Measurements from ENCODE around the gene CRIM1.

Gene CRIM1

DNA sequence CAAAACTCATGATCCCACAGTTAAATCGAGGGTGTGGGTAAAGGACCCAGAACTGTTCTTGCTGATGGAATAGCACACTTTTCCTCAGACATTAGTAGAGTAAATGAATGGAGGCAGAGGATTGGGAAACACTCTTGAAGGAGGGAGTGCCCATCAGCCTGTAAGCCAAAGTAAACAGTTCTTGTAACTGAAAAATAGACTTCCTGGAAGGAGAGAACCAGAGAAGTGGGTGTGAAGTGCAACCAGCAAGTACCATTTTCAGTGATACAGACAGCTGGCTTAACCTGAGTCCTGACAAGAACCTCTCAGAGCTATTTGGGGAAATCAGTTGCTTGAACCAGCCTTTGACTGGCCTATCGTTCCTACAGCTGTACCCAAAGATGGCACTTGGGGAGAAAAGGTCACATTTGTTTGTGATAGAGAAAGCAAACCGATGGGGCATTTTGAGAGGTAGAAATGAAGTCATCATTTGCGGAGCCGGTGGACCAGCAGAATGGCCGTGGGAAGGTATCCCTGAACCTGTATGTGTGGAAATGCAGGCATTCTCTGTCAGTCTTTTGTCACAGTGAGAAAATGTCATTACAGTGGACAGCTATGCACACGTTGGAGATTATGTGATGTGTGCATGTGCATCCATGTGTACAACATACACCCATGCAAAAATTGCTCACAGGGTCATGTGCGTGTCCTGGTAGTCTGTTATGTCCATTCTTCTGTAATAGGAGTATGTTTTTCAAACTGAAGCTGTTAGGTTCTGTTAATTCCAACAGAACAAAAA, 17.8 kb downstream of the CRIM1 start:
- no peak for DNase-seq

GRCh38 chr2:36374585-36374984, 19.0 kb downstream of the CRIM1 start:
- DNase-seq, result no peak

GRCh38 chr2:36376319-36376765, 20.8 kb downstream of the CRIM1 start:
- no peak for DNase-seq

DNA sequence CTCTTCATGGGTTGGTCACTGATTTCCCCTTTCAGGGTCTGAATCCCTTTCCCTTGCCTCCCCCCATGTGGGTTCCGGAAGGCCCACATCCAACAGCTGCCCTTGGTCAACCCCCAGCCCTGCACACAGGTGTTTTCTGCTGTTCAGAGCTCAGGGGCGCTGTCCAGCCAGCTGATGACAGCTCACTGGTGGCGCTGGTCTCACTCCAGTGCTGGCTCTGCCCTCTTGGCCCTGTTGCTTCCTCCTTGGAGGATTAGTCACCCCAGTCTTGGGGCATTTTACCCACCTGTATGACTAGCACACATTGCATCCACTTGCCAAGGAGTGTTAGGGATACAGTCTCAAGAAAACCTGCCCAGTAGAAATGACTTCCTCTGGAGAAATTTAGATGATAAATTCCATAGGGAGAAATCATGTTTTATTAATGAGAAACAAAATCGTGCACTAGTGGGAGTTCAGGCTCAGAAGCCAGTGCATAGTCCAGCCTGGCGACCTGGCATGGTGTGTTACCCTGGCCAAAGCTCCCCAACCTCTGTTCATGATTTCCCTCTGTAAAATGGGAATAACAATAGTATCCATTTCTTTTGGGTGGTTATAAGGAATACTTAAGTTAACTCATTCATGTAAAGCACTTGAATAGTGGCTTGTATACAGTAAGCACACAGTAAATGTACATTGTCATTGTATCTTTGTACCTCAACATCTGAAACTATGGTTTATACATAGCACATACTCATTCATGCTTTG, 21.6 kb downstream of the CRIM1 start:
- no peak for DNase-seq

GRCh38 chr2:36379710-36380448, 24.3 kb downstream of the CRIM1 start:
- DNase-seq, result no peak

- DNase-seq, result no peak
Observed at GRCh38 chr2:36380624-36381481, 25.3 kb downstream of the CRIM1 start.

GRCh38 chr2:36381993-36382392, 26.4 kb downstream of the CRIM1 start:
- DNase-seq, result no peak

DNA sequence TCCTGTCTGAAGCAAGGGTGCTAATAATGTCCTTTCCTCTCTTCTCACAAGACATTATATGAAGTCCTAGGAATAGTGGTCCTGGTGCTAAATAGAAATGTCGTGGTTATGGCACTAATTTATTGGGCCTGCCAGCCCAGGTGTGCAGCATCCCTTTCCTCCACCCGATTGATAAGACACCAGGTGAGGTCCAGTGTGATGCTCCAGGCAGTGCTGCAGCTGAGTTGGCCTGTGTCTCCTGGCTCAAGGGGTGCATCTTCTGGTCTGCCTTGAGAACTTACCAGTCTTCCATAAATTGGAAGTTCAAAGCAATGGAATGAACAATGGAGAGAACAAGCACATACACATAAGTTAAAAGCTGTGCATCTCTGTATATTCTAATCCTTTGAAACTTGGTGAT, 26.9 kb downstream of the CRIM1 start:
- DNase-seq, result no peak

DNA sequence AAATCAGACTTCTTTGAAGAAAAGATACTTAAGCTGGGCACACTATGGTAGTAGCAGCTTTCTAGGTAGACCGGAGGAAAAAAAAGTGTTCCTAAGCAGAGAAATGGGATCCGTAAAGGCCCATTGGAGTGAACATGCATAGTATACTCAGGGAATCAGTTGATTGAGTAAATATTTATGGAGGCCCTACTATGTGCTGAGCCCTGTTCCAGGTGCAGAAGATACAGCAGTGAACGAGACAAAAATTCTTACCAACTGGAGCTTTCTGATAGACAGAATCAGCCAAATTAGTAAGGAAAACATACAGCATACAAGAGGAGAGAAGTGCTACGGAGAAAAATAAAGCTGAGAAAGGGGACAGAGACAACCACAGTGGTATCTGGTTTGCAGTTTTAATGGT, 28.1 kb downstream of the CRIM1 start:
- DNase-seq, result no peak

DNA sequence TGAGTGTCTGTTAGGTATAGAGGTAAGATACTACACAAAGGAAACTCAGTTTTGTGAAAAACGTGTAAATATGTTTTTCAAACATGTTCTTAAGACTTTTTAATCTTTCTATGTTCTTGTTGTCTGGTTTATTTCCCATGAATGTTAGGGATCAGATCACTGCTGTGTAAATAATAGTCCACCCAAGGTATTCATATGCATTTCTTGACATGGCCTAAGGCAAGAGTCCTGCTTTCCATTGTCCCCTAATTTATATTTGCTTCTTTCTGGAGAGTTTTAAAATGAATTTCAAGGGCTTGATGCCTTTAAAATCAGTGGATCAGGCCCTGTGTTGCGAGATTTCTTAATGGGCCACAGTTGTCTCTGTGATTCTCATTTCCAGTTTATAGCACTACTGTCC, 28.9 kb downstream of the CRIM1 start:
- DNase-seq, result no peak

DNA sequence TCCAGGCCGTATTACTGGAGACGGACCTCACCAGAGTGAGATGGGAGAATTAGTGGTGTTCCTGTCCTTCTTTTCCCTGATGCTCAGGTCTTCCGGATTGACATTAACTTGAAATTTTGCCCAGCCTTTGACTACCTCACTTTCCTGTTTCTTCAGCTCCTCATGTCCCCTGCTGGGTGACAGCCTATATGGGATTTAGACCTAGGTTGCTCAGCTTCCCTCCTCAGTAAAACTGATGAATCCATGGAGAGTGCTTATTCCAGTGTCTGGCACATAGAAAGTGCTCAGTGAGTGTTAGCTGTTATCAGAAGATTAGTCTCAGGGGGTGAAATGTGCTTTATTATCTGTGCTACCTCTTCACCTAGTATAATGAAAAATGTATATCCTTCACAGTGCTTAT, 30.0 kb downstream of the CRIM1 start:
- no peak for DNase-seq

GRCh38 chr2:36387258-36387916, 31.8 kb downstream of the CRIM1 start:
- no peak for DNase-seq

DNA sequence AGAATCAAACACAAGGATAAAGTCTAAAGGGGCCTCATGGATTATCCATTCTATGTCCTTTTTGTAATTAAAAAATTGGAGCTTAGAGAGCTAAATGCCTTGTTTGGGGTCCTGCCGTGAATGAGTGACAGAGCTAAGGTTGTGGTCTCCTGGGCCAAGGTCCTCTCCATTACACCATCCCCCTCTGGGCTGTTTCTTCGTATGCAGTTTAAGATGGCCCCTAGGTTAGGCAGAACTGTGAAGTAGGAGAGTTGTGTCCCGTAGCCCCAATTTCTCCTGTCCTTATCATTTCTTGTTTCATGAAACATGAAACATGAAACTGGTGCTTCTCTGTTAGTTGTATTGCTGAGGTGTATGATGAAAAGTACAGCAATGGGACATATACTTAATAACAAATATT, 32.9 kb downstream of the CRIM1 start:
- DNase-seq, result no peak

DNA sequence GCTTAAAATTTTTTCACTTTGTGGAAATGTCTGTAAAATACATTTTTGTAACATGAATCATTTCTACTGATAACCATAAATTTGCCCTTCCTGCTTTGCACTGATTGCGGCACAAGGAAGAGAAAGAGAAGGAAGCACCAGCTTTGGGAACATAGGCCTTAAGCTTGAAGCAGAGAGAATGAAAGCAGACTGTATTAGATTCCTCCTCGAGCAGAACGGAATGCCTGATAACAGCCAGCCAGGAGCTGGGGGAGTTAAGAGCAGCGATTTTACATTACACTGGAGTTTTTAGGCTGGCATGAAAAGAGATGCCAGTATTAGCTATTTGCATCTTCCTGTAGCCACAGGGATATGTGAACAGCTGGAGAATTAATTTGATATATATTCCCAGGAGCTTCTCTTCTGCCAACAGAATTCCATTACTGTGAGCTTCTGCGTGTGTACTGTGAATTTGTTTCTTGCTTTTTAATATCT, 33.5 kb downstream of the CRIM1 start:
- no peak for DNase-seq

GRCh38 chr2:36389577-36389976, 34.0 kb downstream of the CRIM1 start:
- DNase-seq, result no peak

DNA sequence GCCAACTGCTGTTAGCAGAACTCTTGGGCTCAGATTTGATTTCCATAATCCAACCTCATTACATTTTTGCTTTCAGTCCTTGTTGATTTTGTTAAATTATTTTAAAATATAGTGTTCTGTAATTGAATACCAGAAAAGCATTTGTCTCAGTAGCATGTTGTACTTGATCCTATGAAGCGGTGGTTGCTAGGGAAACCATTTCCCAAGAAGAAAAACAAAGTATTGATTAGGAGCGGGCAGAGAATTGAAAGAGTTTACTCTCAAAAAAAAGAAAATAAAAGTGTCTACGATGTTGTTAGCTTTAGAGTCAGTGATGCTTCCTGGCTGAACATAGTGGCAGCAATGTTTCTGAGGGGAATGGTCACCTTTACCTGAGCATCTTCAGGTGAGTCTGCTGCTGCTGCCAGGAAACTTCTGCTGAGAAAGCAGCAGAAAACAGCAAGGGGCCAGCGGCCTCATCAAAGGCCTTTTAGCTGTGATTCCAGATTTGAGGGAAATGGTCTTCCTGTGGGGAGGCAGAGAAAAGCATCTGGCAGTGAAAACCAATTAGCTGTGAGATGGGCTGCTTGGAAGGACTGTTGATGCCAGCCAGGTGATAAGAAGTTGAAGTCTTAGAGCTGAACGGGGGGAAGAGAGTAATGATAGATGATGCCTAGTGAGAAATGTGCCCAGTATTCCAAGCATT, 37.1 kb downstream of the CRIM1 start:
- DNase-seq, result no peak

- no peak for DNase-seq
Observed at GRCh38 chr2:36393738-36394256, 38.2 kb downstream of the CRIM1 start.

- DNase-seq, result no peak
Observed at GRCh38 chr2:36394804-36395203, 39.2 kb downstream of the CRIM1 start.

DNA sequence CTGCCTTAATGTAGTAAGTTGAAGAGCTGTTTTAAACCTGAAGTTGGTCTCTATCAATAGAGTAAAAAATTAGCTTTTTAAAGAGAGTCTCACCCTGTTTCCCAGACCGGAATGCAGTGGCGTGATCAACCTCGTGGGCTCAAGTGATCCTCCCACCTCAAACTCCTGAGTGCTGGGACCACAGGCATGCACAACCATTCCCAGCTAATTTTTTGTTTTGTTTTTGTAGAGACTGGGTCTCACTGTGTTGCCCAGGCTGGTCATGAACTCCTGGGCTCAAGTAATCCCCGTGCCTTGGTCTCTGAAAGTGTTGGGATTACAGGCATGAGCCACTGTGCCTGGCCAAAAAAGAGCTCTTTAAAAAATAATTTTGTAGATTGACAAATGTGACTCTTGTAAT, 40.3 kb downstream of the CRIM1 start:
- no peak for DNase-seq

GRCh38 chr2:36396878-36397539, 41.4 kb downstream of the CRIM1 start:
- no peak for DNase-seq

All from NCI-H1436 (cell line).